DOHH2 (cell line): Measurements from ENCODE around the gene RAPGEF5.

Source experiments
- H3F3A ChIP-seq: fragments of 200-600 bp; sonication (generic), shearing (Covaris generic); 2 replicates; pipeline ENCODE4 v1.6.0; 2016; ENCODE audit warnings: antibody characterized with exemption, mild to moderate bottlenecking; ENCODE audit not compliant: control insufficient read depth, insufficient read depth
- H3K27ac ChIP-seq: fragments of 200-600 bp; sonication (generic); 2 replicates; pipeline ENCODE4 v1.5.1; 2014; ENCODE audit warnings: low read depth, mild to moderate bottlenecking, low read length, moderate library complexity
- H3K27me3 ChIP-seq: fragments of 200-600 bp; sonication (generic); 2 replicates; pipeline ENCODE4 v1.6.1; 2014; ENCODE audit warnings: mild to moderate bottlenecking, low read length, mixed read lengths; ENCODE audit not compliant: control insufficient read depth
- H3K36me3 ChIP-seq: fragments of 200-600 bp; sonication (generic); 2 replicates; pipeline ENCODE4 v1.6.1; 2014; ENCODE audit warnings: mild to moderate bottlenecking, low read length, moderate library complexity, mixed read lengths; ENCODE audit not compliant: control insufficient read depth
- H3K4me1 ChIP-seq: fragments of 200-600 bp; sonication (generic); 2 replicates; pipeline ENCODE4 v1.6.1; 2014; ENCODE audit warnings: mild to moderate bottlenecking, low read length, mixed read lengths; ENCODE audit not compliant: control insufficient read depth
- H3K4me2 ChIP-seq: fragments of 200-600 bp; sonication (generic); 2 replicates; pipeline ENCODE4 v1.6.0; 2014; ENCODE audit warnings: mild to moderate bottlenecking, low read length, moderate library complexity
- H3K4me3 ChIP-seq: fragments of 200-600 bp; sonication (generic); 2 replicates; pipeline ENCODE4 v1.5.1; 2014; ENCODE audit warnings: mild to moderate bottlenecking, low read length, mixed read lengths
- H3K79me2 ChIP-seq: fragments of 200-600 bp; sonication (generic); 2 replicates; pipeline ENCODE4 v1.6.1; 2014; ENCODE audit warnings: mild to moderate bottlenecking, low read length, mixed read lengths; ENCODE audit not compliant: control insufficient read depth
- H3K9me2 ChIP-seq: fragments of 200-600 bp; sonication (generic); replicated peaks from 2 replicates; pipeline ENCODE4 v1.6.1; 2014; ENCODE audit warnings: mild to moderate bottlenecking, low read length, mixed read lengths; ENCODE audit not compliant: control insufficient read depth
- H3K9me3 ChIP-seq: fragments of 200-600 bp; sonication (generic); 2 replicates; pipeline ENCODE4 v1.6.1; 2014; ENCODE audit warnings: antibody characterized with exemption, low read length, mixed read lengths; ENCODE audit not compliant: control insufficient read depth, insufficient read depth
- H4K20me1 ChIP-seq: fragments of 200-600 bp; sonication (generic); 2 replicates; pipeline ENCODE4 v1.6.0; 2014; ENCODE audit warnings: low read depth, mild to moderate bottlenecking, antibody characterized with exemption, low read length, moderate library complexity; ENCODE audit not compliant: control insufficient read depth, insufficient read depth
- CTCF ChIP-seq: fragments of 200-600 bp; sonication (generic); IDR thresholded peaks from one replicate; pipeline ENCODE4 v1.5.1; 2014; ENCODE audit warnings: antibody characterized with exemption, mild to moderate bottlenecking, low read depth, low read length; ENCODE audit not compliant: poor library complexity, severe bottlenecking
- EZH2phosphoT487 ChIP-seq: fragments of 200-600 bp; sonication (generic); IDR thresholded peaks from 2 replicates; pipeline ENCODE4 v1.6.1; 2017; ENCODE audit warnings: borderline replicate concordance, mild to moderate bottlenecking, antibody characterized with exemption, low read length, moderate library complexity, mixed read lengths

RAPGEF5 gene

GRCh38 chr7:22207724-22208225 lies 149.2 kb downstream of the RAPGEF5 start:
- peaks cover 40% of the 10 kb centered on the region for H3F3A ChIP-seq
- no peaks in the 10 kb centered on the region for H3K9me3 ChIP-seq
- peaks cover 100% of the 10 kb centered on the region for H3K36me3 ChIP-seq
- H3K4me2 ChIP-seq = no peak overlapping the region
- TF ChIP-seq CTCF (no peak), EZH2phosphoT487 (no peak)
- H3K4me3 ChIP-seq = no peak overlapping the region
- H3K4me1 ChIP-seq = peaks cover 23% of the 10 kb centered on the region; the same call in 1 of the 2 replicates
- no peaks in the 10 kb centered on the region for H3K9me2 ChIP-seq
- no peak overlapping the region for H3K27ac ChIP-seq
- no peaks in the 10 kb centered on the region for H3K27me3 ChIP-seq
- peaks cover 92% of the 10 kb centered on the region for H3K79me2 ChIP-seq
- no peaks in the 10 kb centered on the region; the same call in 1 of the 2 replicates for H4K20me1 ChIP-seq

- peaks cover 100% of the 10 kb centered on the region for H3K36me3 ChIP-seq
- H4K20me1 ChIP-seq = peaks cover 6% of the 10 kb centered on the region; the same call in 1 of the 2 replicates
- H3K4me2 ChIP-seq = no peak overlapping the region
- no peak overlapping the region for H3K4me3 ChIP-seq
- TF ChIP-seq EZH2phosphoT487 = no peak
- H3K27ac ChIP-seq = no peak overlapping the region
- peaks cover 94% of the 10 kb centered on the region for H3K79me2 ChIP-seq
- H3K27me3 ChIP-seq = no peaks in the 10 kb centered on the region
- H3K9me3 ChIP-seq = no peaks in the 10 kb centered on the region
- H3K4me1 ChIP-seq = peaks cover 15% of the 10 kb centered on the region; the same call in 1 of the 2 replicates
- peaks cover 45% of the 10 kb centered on the region for H3F3A ChIP-seq
- H3K9me2 ChIP-seq = no peaks in the 10 kb centered on the region
Measured at GRCh38 chr7:22205631-22206030, 151.3 kb downstream of the RAPGEF5 start.

- Histone ChIP-seq H3K4me3 (no peak overlapping the region), H3K4me2 (no peak overlapping the region), H3K27me3 (no peaks in the 10 kb centered on the region), H3K27ac (no peak overlapping the region), H3K9me3 (no peaks in the 10 kb centered on the region), H3K79me2 (peaks cover 92% of the 10 kb centered on the region), H3K9me2 (no peaks in the 10 kb centered on the region), H4K20me1 (peaks cover 6% of the 10 kb centered on the region; the same call in 1 of the 2 replicates), H3K36me3 (peaks cover 100% of the 10 kb centered on the region), H3K4me1 (peaks cover 6% of the 10 kb centered on the region; the same call in 1 of the 2 replicates), H3F3A (peaks cover 45% of the 10 kb centered on the region)
- no peak for TF ChIP-seq CTCF
- no peak for TF ChIP-seq EZH2phosphoT487
Measured at GRCh38 chr7:22204312-22204711, 152.6 kb downstream of the RAPGEF5 start.

- no peak for TF ChIP-seq EZH2phosphoT487
- no peak for TF ChIP-seq CTCF
- Histone ChIP-seq H3K4me1 (no peaks in the 10 kb centered on the region), H3F3A (peaks cover 44% of the 10 kb centered on the region), H3K4me3 (no peak overlapping the region), H3K9me3 (no peaks in the 10 kb centered on the region), H3K4me2 (no peak overlapping the region), H3K27me3 (no peaks in the 10 kb centered on the region), H4K20me1 (0 out of 2 replicates have a peak, but pooled peaks cover 11% of the 10 kb centered on the region), H3K27ac (no peak overlapping the region), H3K36me3 (peaks cover 100% of the 10 kb centered on the region), H3K9me2 (no peaks in the 10 kb centered on the region), H3K79me2 (peaks cover 91% of the 10 kb centered on the region)
Measured at GRCh38 chr7:22202141-22202540, 154.8 kb downstream of the RAPGEF5 start.
